HG02970 (cell line): ENCODE results near the gene KSR1.

Experiments
- ATAC-seq: cut with Tn5 transposase; IDR thresholded peaks from one replicate; pipeline ENCODE4 v1.9.1; 2021; ENCODE audit warnings: mild to moderate bottlenecking, moderate library complexity, moderate number of reproducible peaks; ENCODE audit not compliant: unreplicated experiment, low FRiP score

Gene KSR1

GRCh38 chr17:27546624-27547300 lies 90.5 kb downstream of the KSR1 start:
- ATAC-seq = no peak

GRCh38 chr17:27547301-27547683 lies 91.0 kb downstream of the KSR1 start:
- no peak for ATAC-seq

GRCh38 chr17:27548369-27548768 lies 92.1 kb downstream of the KSR1 start:
- no peak for ATAC-seq

DNA sequence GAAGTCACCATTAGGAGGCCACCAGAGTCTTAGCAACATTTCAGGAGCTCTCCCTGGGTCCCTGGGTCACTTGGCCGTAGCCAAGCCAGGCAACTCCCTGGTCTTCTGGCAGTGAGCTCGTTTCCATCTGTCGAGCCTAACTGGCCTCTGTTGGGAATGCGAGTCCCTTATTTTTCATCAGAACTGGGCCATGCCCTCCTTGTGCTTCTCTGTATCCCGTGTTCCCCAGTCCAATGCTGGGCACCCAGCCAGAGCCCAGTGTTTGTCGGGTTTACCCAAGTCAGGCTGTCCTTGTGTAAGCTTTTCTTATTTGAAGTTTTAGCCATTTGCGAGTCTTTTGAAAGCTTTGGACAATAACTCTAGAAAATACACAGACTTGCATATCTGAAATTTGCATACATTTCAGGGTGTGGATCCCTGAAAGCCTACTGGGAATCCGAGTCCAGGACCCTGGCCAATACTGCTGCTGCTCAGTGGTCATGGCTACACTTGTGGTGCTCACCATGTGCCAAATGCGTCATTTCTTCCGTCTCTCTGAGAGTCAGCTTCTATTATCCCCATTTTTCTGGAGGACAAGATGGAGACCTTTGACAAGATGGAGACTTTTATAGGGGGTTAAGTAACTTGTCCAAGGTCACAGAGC lies 93.1 kb downstream of the KSR1 start:
- no peak for ATAC-seq

GRCh38 chr17:27550291-27550930 lies 94.2 kb downstream of the KSR1 start:
- no peak for ATAC-seq

DNA sequence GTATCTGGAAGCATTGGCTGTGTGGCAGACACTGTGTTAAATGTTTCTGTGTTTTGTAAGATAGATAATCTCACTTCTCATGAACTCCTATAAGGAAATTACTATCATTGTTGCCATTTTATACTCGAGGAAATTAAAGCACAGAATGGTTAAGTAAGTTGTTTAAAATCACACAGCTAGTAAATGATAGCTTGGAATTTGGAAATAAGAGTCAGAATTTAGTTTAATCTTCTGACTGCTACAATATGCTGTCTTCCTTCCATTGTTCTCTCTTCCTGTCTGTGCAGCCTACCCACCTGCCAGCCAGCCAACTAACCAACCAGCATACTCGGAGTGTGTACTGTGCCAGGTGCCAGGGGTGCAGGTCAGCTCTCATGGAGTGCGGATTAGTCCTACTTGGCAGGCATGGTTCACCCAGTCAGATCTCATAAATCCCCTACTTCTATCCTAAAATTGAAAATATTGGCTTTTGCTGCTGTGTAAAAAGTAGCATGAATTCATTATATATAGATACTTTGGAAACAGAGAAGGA lies 94.8 kb downstream of the KSR1 start:
- ATAC-seq = no peak

DNA sequence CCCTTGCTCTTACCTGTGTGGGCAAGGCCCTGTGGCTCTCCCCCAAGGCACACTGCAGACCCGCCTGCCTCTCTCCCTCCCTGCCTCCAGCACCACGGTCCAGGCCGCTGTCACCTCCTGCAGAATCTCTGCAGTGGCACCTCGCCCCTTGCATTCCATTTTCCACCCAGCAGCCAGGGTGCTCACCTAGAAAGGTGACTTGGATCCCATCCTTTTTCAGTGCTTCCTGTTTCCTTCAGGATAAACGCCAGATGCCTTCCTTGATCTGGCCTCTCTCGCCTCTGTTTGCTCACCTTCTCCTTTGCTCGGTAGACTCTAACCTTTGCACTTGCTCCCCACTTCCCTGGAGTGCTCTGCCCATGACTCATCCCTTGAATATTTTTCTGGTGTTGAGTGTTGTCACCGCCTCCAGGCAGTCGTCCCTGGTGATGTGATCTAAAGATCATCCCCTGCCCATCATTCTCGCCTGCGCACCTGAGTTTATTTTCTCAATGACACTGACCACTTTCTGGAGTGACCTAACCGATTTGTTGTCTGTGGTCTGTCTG lies 95.5 kb downstream of the KSR1 start:
- no peak for ATAC-seq

DNA sequence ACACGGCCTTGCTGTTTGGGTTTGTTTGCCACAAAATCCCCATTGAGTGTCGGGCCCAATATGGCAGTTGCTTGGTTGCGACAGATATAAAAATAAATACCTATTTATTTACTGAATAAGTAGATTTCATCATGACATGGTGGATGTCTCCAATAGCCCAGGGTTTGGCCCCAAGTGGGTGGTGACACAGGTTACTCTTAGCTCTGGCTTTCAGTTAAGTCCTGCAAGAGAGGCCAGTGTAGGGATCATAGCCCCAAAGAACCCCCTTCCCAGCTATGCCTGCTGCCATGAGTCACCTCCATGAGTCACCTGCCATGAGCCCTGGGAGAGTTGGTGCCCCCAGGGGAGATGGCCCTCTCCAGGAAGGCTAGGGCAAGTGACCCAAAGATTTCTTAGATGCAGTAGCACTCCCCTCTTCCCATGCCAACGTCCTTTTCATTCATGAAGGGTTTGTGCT lies 96.1 kb downstream of the KSR1 start:
- ATAC-seq = no peak

GRCh38 chr17:27553019-27553511 lies 96.8 kb downstream of the KSR1 start:
- no peak for ATAC-seq

DNA sequence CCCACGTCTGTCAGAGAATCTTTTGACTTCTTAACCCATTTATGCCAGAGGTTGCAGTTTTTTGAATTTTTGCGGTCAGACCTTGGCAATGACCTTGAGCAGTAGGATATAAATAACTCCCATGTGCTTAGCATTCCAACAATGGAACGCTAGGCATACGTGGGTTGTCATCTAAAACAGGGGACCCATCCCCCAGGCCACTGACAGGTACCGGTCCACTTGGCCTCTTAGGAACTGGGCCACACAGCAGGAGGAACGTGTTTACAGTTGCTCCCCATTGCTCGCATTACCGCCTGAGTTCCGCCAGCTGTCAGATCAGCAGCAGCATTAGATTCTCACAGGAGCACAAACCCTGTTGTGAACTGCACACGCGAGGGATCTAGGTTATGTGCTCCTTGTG lies 97.9 kb downstream of the KSR1 start:
- no peak for ATAC-seq

DNA sequence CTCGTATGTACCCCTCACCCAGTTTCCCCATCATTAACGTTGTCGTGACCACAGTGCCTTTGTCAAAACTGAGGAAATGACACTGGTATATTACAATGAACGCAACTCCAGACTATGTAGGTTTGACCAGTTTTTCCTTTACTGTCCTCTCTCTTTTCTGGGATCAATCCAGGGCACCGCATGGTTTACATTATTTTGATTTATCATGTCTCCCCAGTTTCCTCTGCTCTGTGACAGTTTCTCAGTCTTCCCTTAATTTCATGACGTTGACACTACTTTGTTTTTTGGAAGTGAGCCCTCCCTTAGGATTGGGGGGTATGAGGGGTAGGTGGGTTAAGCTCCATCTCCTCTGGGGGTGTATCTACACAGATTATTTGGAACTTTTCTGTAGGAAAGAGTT lies 98.7 kb downstream of the KSR1 start:
- no peak for ATAC-seq

DNA sequence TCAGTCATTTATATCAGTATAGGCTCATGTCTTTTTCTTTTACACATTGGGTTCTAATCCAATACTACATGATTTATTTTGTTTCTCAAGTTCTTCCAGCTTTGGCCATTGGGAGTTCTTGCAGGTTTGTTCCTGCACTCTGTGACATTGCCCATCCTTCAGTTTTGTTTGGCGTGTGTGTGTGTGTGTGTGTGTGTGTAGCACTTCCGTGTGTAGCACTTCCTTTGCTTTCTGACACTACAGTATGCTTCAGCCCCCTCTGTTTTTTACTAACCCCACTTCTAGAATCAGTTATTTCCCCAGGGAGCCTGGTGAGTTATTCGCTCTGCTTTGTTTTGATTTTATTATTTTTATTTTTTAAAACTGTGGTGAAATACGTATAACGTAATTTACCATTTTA lies 99.1 kb downstream of the KSR1 start:
- no peak for ATAC-seq

DNA sequence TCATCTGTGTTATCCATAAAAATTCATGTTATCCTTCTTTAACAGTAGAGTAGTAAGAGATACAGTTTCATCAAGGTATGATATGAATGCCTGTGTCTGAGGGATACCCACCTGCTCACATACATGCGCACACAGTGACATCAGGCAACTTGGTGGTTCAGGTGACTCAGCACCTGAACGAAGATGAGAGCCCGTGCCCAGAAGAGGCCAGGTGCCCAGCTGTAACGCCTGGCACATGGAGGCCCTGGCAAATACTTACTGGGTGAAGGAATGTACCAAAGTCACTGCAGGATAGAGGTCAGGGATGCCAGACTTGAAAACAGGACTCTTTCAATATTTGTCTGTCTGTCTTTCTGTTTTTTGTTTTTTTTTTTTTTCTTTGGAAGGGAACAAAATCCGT lies 102.1 kb downstream of the KSR1 start:
- no peak for ATAC-seq

GRCh38 chr17:27558842-27559505 lies 102.7 kb downstream of the KSR1 start:
- no peak for ATAC-seq

DNA sequence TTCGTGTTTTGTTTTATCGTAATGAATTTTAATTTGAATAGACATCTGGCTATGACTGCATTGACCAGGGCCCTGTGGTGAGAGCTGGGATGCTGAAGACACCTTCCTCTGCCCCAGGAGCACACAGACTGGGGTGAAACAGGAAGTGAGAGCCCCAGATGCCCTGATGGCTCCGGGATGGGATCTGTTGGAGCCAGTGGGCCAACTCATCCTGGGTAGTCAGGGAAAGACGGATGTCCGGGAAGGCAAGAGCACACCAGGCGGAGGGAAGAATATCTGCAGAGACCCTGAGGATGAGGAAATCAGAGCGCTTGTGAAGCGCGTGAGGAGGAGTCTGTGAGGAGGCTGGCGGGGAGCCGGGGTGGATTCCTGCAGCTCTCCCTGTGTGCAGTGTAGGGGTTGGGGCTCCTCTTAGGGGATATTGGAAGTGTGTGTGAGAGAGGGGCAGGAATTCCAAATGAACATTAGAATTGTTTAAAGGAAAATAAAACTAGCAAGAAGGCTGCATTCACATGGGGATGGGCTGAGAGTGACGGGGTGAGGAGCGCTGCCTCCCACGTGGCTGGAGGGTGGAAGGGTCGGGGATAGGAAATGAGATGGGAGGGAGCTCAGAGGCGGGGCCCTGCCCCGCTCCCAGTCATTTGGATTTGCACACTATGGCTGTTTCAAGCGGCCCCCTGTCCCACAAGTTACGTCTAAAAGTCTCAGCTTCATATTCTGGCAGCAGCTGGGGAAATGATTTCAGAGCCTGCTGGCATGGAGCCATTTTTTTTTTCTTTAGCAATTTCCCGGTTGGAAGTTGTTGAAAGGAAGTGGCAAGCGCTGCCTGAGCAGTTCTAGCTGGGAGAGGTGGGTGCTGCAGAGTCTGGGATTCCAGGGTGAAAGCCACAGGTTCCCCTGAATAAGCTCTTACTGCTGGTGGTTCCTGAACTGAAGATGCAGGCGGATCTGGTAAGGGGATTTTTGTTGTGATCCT lies 103.5 kb downstream of the KSR1 start:
- ATAC-seq = no peak

DNA sequence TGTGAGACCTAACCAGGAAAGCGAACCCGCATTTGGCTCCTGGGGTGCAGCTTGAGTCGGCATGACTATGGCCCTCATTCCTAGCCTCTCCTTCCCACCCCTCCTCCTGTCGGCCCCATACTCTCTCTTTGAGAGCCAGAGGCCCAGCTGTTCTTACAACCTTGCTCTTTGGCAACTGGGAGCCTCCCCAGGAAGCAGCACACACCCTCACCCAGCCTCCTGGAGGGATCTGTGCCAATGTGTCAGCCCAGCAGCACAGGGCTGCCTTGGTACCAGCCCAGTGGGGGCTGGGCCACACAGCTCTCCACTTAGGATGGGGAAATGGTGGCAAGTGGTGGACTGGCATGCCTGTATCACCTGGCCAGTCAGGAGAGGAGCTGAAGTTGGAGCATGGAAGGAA lies 104.4 kb downstream of the KSR1 start:
- no peak for ATAC-seq

- no peak for ATAC-seq
Measured at GRCh38 chr17:27562777-27563455, 106.7 kb downstream of the KSR1 start.

- no peak for ATAC-seq
Measured at GRCh38 chr17:27563532-27563931, 107.3 kb downstream of the KSR1 start.

- no peak for ATAC-seq
Measured at GRCh38 chr17:27564463-27564862, 108.2 kb downstream of the KSR1 start.
